Panc1 (cell line): ENCODE results near the gene ZNF550.

Source experiments
- SIN3A ChIP-seq: IDR thresholded peaks from 2 replicates; pipeline ENCODE4 v1.6.1; 2012; ENCODE audit warnings: low read depth, mild to moderate bottlenecking, low read length, moderate library complexity, borderline replicate concordance; ENCODE audit not compliant: insufficient read depth
- TF ChIP-seq, protein P1 (sequence below): fragments of 450-650 bp; IDR thresholded peaks from 2 replicates; pipeline ENCODE4 v1.5.1; 2017; ENCODE audit warnings: mild to moderate bottlenecking

DNA sequence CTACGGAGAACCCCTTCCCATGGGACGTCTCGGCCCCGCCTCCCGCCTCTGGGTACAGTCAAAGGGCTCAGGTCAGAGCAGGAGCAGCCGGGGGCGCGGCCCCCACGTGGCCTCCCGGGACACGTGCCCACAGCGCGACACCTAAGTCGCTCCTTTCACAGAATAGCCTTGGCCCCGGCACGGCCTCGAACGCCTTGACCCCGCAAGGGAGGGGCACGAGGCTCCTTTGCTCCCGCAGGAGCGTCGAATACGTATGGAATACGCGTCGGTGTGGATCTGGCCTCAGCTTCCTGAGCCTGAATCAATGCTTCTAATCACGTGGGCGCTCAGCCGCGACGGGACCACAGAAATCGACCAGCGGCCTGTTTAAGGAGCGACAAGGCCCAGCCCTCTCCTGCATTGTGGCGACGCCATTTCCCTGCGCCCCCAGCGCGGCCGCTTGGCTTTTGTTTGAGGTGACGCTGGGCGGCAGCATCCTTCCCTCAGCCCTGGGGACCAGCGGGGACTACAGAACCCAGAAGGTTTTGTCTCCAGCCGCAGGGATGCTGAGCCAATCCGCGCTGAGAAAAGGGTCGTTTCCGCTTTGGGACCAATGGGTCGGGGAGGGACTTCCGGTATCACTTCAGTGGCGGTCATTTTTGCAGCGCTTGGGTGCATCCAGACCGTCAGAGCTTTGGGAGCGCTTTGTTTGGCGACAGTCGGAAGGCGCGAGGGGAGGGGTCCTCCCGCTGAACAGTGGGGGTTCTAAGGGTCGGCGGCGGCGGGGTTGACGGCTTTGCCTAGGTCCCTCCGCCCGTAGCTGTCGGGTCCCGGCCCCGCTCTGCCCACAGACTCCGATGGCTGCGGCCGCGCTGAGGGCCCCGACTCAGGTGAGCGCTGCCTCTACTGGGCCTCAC is 24.1 kb upstream of the ZNF550 start, which contains the start of gene ZIK1:
- TF ChIP-seq, protein P1, sequence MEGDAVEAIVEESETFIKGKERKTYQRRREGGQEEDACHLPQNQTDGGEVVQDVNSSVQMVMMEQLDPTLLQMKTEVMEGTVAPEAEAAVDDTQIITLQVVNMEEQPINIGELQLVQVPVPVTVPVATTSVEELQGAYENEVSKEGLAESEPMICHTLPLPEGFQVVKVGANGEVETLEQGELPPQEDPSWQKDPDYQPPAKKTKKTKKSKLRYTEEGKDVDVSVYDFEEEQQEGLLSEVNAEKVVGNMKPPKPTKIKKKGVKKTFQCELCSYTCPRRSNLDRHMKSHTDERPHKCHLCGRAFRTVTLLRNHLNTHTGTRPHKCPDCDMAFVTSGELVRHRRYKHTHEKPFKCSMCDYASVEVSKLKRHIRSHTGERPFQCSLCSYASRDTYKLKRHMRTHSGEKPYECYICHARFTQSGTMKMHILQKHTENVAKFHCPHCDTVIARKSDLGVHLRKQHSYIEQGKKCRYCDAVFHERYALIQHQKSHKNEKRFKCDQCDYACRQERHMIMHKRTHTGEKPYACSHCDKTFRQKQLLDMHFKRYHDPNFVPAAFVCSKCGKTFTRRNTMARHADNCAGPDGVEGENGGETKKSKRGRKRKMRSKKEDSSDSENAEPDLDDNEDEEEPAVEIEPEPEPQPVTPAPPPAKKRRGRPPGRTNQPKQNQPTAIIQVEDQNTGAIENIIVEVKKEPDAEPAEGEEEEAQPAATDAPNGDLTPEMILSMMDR: no peak
- TF ChIP-seq SIN3A: no peak
